Measurements from ENCODE around the gene TEPSIN.

TEPSIN gene

GRCh38 chr17:81238815-81239713, at the start of gene TEPSIN, which contains the start of gene NDUFAF8:
Gene TEPSIN (minus strand): TSS chr17:81239055. CDS start chr17:81239033, 22 bp downstream.
Gene NDUFAF8 (plus strand): TSS chr17:81239318. CDS start chr17:81239364, 46 bp downstream.
- peak; percentile 98 for DNase-seq

- DNase-seq = no peak
These were observed 49.0 kb upstream of the TEPSIN start for GRCh38 chr17:81287741-81288430.

GRCh38 chr17:81287152-81287551, 48.3 kb upstream of the TEPSIN start:
- no peak for DNase-seq

- DNase-seq = no peak
These were observed 47.8 kb upstream of the TEPSIN start for GRCh38 chr17:81286491-81287145.

GRCh38 chr17:81285894-81286293, 47.0 kb upstream of the TEPSIN start:
- no peak for DNase-seq

GRCh38 chr17:81285179-81285878, 46.5 kb upstream of the TEPSIN start:
- DNase-seq = peak; percentile 81

- DNase-seq = no peak
These were observed 44.0 kb upstream of the TEPSIN start for GRCh38 chr17:81282876-81283275.

GRCh38 chr17:81282141-81282540, 43.3 kb upstream of the TEPSIN start:
- no peak for DNase-seq

- no peak for DNase-seq
These were observed 41.7 kb upstream of the TEPSIN start for GRCh38 chr17:81280571-81280970.

- DNase-seq = no peak
These were observed 40.7 kb upstream of the TEPSIN start for GRCh38 chr17:81279278-81280275.

- no peak for DNase-seq
These were observed 40.0 kb upstream of the TEPSIN start for GRCh38 chr17:81278831-81279230.

- no peak for DNase-seq
These were observed 39.3 kb upstream of the TEPSIN start for GRCh38 chr17:81277946-81278693.

GRCh38 chr17:81277421-81277820, 38.6 kb upstream of the TEPSIN start:
- DNase-seq = peak; percentile 55

GRCh38 chr17:81276781-81277180, 37.9 kb upstream of the TEPSIN start:
- DNase-seq = no peak

- no peak for DNase-seq
These were observed 35.6 kb upstream of the TEPSIN start for GRCh38 chr17:81274471-81274855.

- no peak for DNase-seq
These were observed 35.0 kb upstream of the TEPSIN start for GRCh38 chr17:81273698-81274470.

- no peak for DNase-seq
These were observed 33.8 kb upstream of the TEPSIN start for GRCh38 chr17:81272616-81273015.

GRCh38 chr17:81271226-81271625, 32.4 kb upstream of the TEPSIN start:
- DNase-seq = no peak

GRCh38 chr17:81270279-81270678, 31.4 kb upstream of the TEPSIN start:
- DNase-seq = no peak

All from left hindlimb (tissue), 1 donor.